Measurements from ENCODE around the gene TBL1XR1.

- no peak for TF ChIP-seq POLR2A (IDR thresholded peaks at IDR 0.05; ENCODE audit: control extremely low read depth in 1 of 2, low read depth in 2 of 2, low read length in 2 of 2)
- TF ChIP-seq CTCF (IDR thresholded peaks at IDR 0.05; ENCODE audit: control extremely low read depth in 1 of 3, insufficient read depth in 1 of 3, low read depth in 1 of 3, low read length in 3 of 3), result no peak
- TF ChIP-seq ZNF274 (IDR thresholded peaks at IDR 0.05; ENCODE audit: borderline replicate concordance, extremely low read depth, low read length), result no peak
- TF ChIP-seq BRCA1 (IDR thresholded peaks at IDR 0.05; ENCODE audit: low read depth, low read length), result no peak
- TF ChIP-seq SUZ12 (IDR thresholded peaks at IDR 0.05; ENCODE audit: low read length), result no peak
- no peak for TF ChIP-seq RBBP5 (IDR thresholded peaks at IDR 0.05; ENCODE audit: borderline replicate concordance, low read depth, low read length)
These were observed 49.5 kb downstream of the TBL1XR1 start for GRCh38 chr3:177147790-177148189.

Measured in H1 (cell line).